GM13976 (cell line): ENCODE data around the gene APEH.
A peak's percentile ranks its signal among the peaks of the same experiment; 100 is the strongest.

Source experiments
- DNase-seq: peaks from one replicate; pipeline ENCODE4 v3.0.0; 2012; ENCODE audit warnings: low spot score
- CTCF ChIP-seq: IDR thresholded peaks from 2 replicates; pipeline ENCODE4 v1.5.1; 2012; ENCODE audit warnings: borderline replicate concordance, mild to moderate bottlenecking; ENCODE audit not compliant: insufficient read depth; ENCODE audit errors: extremely low read depth, missing control alignments, control extremely low read depth
- in situ Hi-C: fragments of 300-500 bp; cut with MboI; formaldehyde crosslinking; loops from one replicate; pipeline ENCODE4 v1.12.0; 2022; ENCODE audit warnings: low sequenced_read_pairs, mixed read lengths, inconsistent platforms; ENCODE audit not compliant: unreplicated experiment

Gene APEH

GRCh38 chr3:49673715-49674496 is at the start of gene APEH:
APEH (plus strand) TSS chr3:49674351; CDS start chr3:49674402, 51 bp downstream.
- no peak for TF ChIP-seq CTCF
- peak; percentile 99 for DNase-seq
- in situ Hi-C loops: loop anchor here (10.0 kb wide), 1 partner anchor 129 kb away; no protein-coding TSS in a partner anchor

GRCh38 chr3:49625071-49625470 is 49.1 kb upstream of the APEH start:
- TF ChIP-seq CTCF: no peak
- in situ Hi-C loops: no loop called here
- no peak for DNase-seq

GRCh38 chr3:49626101-49626581 is 48.0 kb upstream of the APEH start:
- TF ChIP-seq CTCF: no peak
- in situ Hi-C loops: no loop called here
- DNase-seq: no peak

GRCh38 chr3:49626796-49627195 is 47.4 kb upstream of the APEH start:
- in situ Hi-C loops: no loop called here
- no peak for DNase-seq
- no peak for TF ChIP-seq CTCF

GRCh38 chr3:49627634-49628033 is 46.5 kb upstream of the APEH start:
- TF ChIP-seq CTCF: no peak
- in situ Hi-C loops: no loop called here
- DNase-seq: no peak

GRCh38 chr3:49628249-49628648 is 45.9 kb upstream of the APEH start:
- TF ChIP-seq CTCF: no peak
- in situ Hi-C loops: no loop called here

GRCh38 chr3:49629451-49629850 is 44.7 kb upstream of the APEH start:
- no peak for DNase-seq
- in situ Hi-C loops: no loop called here
- no peak for TF ChIP-seq CTCF

More at GRCh38 chr3:49628249-49628648, 45.9 kb upstream of the APEH start:
- DNase-seq: no peak
